ENCODE results near the gene NUP160. TPM values are rescaled to one million over a fixed set of nuclear protein-coding genes. Genes with fewer than 3 reads are reported as not detected.
"Not testable (repeated sequence)": the region's sequence is repeated elsewhere in the genome, so short reads cannot be mapped to it uniquely, and the experiment has no call there.

The NUP160 gene
- total and polyA plus RNA-seq, 8 donors, result 9.7 to 20.2 (median 13.8) TPM

- 84 to 86% methylated on average over 8 of the region's 8 CpGs for WGBS, 2 donors
- no peak for TF ChIP-seq CTCF (IDR thresholded peaks at IDR 0.05)
- Histone ChIP-seq H3K4me1 (no peaks in the 10 kb centered on the region), H3K27me3 (no peaks in the 10 kb centered on the region), H3K9me3 (no peaks in the 10 kb centered on the region), H3K27ac (no peak overlapping the region), H3K36me3 (peaks cover 3 to 33% (median 5%) of the 10 kb centered on the region in 3 donors), H3K4me3 (no peak overlapping the region)
- DNase-seq (no peak), FAIRE-seq (no peak), ATAC-seq (no peak)
- intact Hi-C loops (cut with DNase I), result no loop called here
These were observed 72.8 kb downstream of the NUP160 start for GRCh38 chr11:47775240-47775869.

GRCh38 chr11:47773882-47774281 lies 74.3 kb downstream of the NUP160 start:
- DNase-seq (no peak), ATAC-seq (no peak), FAIRE-seq (no peak)
- intact Hi-C loops (cut with DNase I), result no loop called here
- peaks cover 0 to 19% (median under 1%) of the 10 kb centered on the region in 3 donors for H3K36me3 ChIP-seq
- no peak overlapping the region for H3K4me3 ChIP-seq
- H3K27me3 ChIP-seq, result no peaks in the 10 kb centered on the region
- H3K4me1 ChIP-seq, result no peaks in the 10 kb centered on the region
- no peaks in the 10 kb centered on the region for H3K9me3 ChIP-seq
- no peak for TF ChIP-seq CTCF (IDR thresholded peaks at IDR 0.05)
- no peak overlapping the region for H3K27ac ChIP-seq
- 98% methylated on average over 3 of the region's 3 CpGs for WGBS, 2 donors

GRCh38 chr11:47769556-47769955 lies 78.6 kb downstream of the NUP160 start:
- WGBS, 2 donors, result 77 to 79% methylated on average over 14 of the region's 14 CpGs
- DNase-seq, result not testable (repeated sequence)

GRCh38 chr11:47768101-47768612 lies 80.0 kb downstream of the NUP160 start:
- FAIRE-seq, result no peak
- H3K27ac ChIP-seq, result peak overlapping the region; percentile 92 to 99 (median 97)
- peaks cover 0 to 5% (median 0%) of the 10 kb centered on the region in 3 donors for H3K36me3 ChIP-seq
- peak in 3 of 4 donors; percentile 24 to 60 (median 28) for ATAC-seq
- peaks cover 0 to 13% (median 0%) of the 10 kb centered on the region in 3 donors for H3K4me1 ChIP-seq
- no peaks in the 10 kb centered on the region for H3K27me3 ChIP-seq
- 11 to 21% methylated on average over 12 of the region's 12 CpGs for WGBS, 2 donors
- peak in 5 of 6 donors; percentile 34 to 60 (median 46) for DNase-seq
- H3K9me3 ChIP-seq, result no peaks in the 10 kb centered on the region
- TF ChIP-seq CTCF (IDR thresholded peaks at IDR 0.05), result no peak
- peak overlapping the region; percentile 1 to 52 (median 33) for H3K4me3 ChIP-seq
- intact Hi-C loops (cut with DNase I), result no loop called here

More at GRCh38 chr11:47769556-47769955, 78.6 kb downstream of the NUP160 start:
- H3K27ac ChIP-seq; H3K36me3 ChIP-seq; H3K4me3 ChIP-seq; FAIRE-seq; H3K27me3 ChIP-seq; ATAC-seq; intact Hi-C loops (cut with DNase I); H3K9me3 ChIP-seq: not testable (repeated sequence)
- peaks cover 0 to 13% (median 0%) of the 10 kb centered on the region in 3 donors for H3K4me1 ChIP-seq

- FAIRE-seq (no peak), ATAC-seq (peak; percentile 39 to 59 (median 48)), DNase-seq (peak; percentile 56 to 79 (median 63))
- Histone ChIP-seq H3K4me1 (peaks cover 0 to 13% (median 0%) of the 10 kb centered on the region in 3 donors), H3K9me3 (no peaks in the 10 kb centered on the region), H3K27ac (peak overlapping the region; percentile 95 to 99 (median 96)), H3K27me3 (no peaks in the 10 kb centered on the region), H3K4me3 (peak overlapping the region; percentile 56 to 95 (median 90)), H3K36me3 (peaks cover 0 to 20% (median 0%) of the 10 kb centered on the region in 3 donors)
- WGBS, 2 donors, result 0% methylated on average over 61 to 65 of the region's 65 CpGs
- TF ChIP-seq CTCF (IDR thresholded peaks at IDR 0.05), result no peak
- intact Hi-C loops (cut with DNase I), result no loop called here
These were observed 81.5 kb downstream of the NUP160 start for GRCh38 chr11:47766509-47767227.
